Astrocyte of the cerebellum (primary cell): Measurements from ENCODE around the gene FCRLA.

Source experiments
- DNase-seq: peaks from one replicate; pipeline ENCODE4 v3.0.0-alpha.2; 2011; ENCODE audit warnings: low read depth
- H3K4me3 ChIP-seq: 2 replicates; pipeline ENCODE4 v1.5.1; 2011; ENCODE audit warnings: mild to moderate bottlenecking, low read depth, low read length, moderate library complexity
- CTCF ChIP-seq: IDR thresholded peaks from 2 replicates; pipeline ENCODE4 v1.5.1; 2012; ENCODE audit warnings: low read length, low read depth, moderate library complexity, mild to moderate bottlenecking; ENCODE audit errors: missing control alignments
- in situ Hi-C: cut with HindIII; loops from 2 replicates; pipeline ENCODE4 v1.10.0; 2017; ENCODE audit warnings: low sequenced_read_pairs

FCRLA gene

GRCh38 chr1:161702250-161702649 is 4.8 kb upstream of the FCRLA start:
- DNase-seq = no peak
- in situ Hi-C loops = no loop called here
- TF ChIP-seq CTCF = no peak
- H3K4me3 ChIP-seq = no peak overlapping the region

- no peak for DNase-seq
- no peak overlapping the region for H3K4me3 ChIP-seq
- in situ Hi-C loops = no loop called here
- no peak for TF ChIP-seq CTCF
Measured at GRCh38 chr1:161705537-161705936, 1.5 kb upstream of the FCRLA start.

- TF ChIP-seq CTCF = no peak
- DNase-seq = no peak
- H3K4me3 ChIP-seq = no peak overlapping the region
- in situ Hi-C loops = no loop called here
Measured at GRCh38 chr1:161706113-161706481, 932 bp upstream of the FCRLA start.

DNA sequence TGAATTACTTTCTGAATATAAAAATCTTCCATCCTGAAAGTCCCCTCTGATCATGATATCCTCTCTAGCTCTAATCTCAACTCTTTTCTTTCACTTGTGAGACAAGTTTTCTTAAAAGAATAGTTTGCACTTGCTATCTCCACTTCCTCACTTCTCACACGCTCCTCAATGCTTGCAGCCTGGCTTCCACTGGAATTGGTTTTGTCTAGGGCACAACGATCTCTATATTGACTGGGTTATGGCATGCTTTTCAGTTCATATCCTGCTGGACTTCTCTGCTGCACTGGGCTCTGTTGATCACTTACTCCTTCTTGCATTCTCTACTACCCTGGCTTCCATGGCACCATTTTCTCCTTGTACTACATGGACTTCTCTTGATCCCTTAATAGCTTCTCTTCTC is 474 bp downstream of the FCRLA start:
- no peak overlapping the region for H3K4me3 ChIP-seq
- DNase-seq = no peak
- TF ChIP-seq CTCF = no peak
- in situ Hi-C loops = no loop called here

DNA sequence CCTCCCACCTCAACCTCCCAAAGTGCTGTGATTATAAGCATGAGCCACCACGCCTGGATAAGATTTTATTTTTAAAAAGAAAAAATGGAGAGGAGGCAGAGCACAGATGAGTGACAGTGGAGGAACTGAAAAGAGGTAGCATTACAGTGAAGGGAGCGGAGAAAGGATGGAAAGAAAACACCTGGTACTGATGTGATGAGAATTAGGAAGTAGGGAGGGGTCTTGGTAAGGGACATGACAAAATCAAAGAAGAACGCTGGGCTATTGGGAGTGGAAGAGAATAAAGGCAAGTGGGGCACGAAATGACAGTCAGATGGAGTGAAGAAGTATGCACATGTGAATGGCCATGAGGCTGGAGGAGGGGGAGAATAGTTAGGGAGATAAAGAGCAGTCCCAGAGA is 2.3 kb downstream of the FCRLA start:
- no peak for TF ChIP-seq CTCF
- in situ Hi-C loops = no loop called here
- no peak for DNase-seq
- H3K4me3 ChIP-seq = no peak overlapping the region

GRCh38 chr1:161710560-161710959 is 3.5 kb downstream of the FCRLA start:
- DNase-seq = no peak
- no peak overlapping the region for H3K4me3 ChIP-seq
- in situ Hi-C loops = no loop called here
- no peak for TF ChIP-seq CTCF
